ELF-1 (cell line): ENCODE results near the gene GUCY1A1.

Experiments
- DNase-seq: peaks from one replicate; pipeline ENCODE4 v3.0.0-alpha.2; 2016; ENCODE audit warnings: low read depth, low spot score

The GUCY1A1 gene

DNA sequence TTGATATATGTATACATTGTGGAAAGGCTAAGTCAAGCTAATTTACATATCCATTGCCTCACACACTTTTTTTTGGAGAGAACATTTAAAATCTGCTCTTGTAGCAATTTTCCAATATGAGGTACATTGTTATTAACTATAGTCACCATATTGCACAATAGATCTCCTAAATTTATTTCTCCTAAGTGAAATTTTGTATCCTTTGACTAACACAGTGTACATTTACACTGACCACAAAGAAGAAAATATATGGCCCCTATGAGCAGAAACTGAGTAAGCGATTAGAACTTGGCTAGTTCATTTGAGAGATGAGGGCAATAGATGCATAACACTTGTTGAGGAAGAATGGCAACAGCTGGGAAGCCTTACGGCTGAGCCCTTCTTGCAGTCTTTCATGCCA lies 71.9 kb downstream of the GUCY1A1 start:
- no peak for DNase-seq

GRCh38 chr4:155741546-155741945 lies 74.9 kb downstream of the GUCY1A1 start:
- DNase-seq: no peak

DNA sequence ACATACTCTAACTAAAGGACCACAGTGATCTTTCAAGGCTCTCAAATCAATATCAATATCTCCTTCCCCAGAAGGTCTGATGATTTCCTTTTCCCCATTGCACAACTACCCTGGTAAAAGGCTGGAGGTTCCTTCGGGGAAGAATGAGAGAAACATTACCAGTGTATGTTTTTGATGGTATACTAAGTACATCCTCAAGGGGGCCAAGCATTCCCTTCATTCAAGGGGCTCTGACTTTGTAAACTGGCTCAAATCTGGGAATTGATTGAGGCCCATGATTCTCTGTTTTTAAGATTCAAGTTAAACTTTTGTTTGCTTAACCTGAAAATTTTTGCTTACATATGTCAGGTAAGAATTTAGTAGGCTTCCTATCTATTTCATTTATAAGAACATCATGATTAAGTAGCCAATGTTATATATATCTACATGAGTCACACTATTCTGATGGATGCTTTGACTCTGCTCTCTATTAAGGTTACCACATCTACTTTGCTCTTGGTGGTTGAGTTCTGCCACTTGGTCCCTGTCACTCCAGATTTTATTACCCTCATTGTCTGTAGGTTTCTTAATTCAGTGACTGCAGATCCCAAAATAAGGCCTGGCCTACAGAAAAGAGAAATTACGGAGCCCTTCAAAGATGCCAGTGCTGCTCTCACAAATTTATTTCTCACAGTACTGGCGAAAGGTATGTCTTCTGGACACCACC lies 75.8 kb downstream of the GUCY1A1 start:
- no peak for DNase-seq

DNA sequence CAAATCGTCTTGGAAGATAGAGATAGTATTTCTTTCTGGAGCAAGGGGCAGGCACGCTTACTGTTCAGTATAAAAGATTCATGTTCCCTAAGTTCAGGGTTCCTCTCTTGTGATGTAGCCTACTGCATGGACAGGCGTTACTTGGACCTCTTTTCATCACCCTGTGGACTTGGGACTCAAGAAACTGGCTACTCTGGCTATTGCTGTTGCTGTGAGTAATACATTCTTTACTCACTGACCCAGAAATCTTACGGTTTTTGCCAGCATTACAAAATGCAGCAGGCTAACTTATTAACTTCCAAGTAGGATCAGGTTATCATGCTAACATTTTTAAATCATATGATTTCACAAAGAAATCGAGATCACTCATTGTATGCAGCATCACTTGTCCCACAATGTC lies 79.3 kb downstream of the GUCY1A1 start:
- no peak for DNase-seq

DNA sequence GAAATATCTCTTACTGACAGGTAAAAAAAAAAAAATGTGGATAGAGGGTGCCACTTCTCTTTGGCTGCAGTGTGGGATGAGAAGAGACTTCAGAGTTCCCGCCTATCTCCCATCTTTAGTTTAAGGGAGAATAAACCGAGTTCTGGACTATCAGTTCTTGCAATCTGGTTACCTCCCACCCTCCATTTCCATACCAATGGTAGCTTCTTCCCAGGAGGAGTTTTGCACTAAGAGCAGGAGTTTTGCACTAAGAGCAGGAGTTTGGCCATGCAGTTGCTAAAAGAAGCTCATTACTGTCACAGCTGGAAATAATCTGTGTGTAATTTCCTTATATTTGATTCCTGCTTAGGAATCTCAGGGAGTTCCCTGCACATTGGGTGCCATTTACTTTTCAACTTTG lies 81.4 kb downstream of the GUCY1A1 start:
- peak; percentile 16 for DNase-seq

DNA sequence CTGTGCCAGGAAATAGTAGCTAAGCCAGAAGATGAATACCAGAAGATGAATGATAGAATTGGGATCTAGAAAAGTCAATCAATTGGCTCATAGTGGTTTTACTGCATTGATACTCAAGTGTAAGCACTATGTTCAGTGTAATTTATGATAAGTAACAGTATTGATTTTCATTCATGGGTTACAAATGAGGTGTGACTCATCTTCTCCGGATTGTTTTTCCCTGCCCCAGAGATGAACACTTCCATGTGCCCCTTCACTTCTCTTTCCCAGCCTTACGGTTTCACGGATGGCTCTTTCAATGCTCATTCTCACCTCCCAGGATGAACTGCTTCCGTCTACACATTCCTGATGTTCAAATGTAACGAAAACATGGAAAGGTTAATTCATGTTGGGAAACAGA lies 82.4 kb downstream of the GUCY1A1 start:
- no peak for DNase-seq

- no peak for DNase-seq
Measured at GRCh38 chr4:155751569-155751968, 84.9 kb downstream of the GUCY1A1 start.

DNA sequence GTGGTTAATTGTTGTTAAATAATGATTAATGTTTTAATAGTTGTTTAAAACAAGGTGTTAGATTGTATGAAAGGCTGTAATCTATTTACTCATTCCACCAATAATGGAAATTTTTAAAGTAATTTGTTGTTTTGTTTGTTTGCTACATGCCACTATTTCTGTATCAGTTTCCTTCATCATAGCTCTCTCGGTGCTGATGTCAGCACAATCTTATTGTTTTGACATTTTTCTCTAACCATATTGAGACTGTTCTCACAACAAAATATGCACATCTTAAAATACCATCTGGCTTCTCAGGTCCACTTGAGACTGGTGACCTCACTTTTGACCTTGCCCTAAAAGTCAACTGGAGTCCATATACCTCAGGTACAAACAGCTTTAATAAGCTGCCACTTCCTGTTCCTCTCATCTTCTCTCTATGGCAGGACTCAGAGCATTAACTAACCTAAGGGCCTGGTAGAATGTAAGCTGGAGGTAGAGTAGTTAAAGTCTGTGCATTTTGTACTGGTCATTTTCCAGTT lies 91.2 kb downstream of the GUCY1A1 start:
- DNase-seq: no peak

DNA sequence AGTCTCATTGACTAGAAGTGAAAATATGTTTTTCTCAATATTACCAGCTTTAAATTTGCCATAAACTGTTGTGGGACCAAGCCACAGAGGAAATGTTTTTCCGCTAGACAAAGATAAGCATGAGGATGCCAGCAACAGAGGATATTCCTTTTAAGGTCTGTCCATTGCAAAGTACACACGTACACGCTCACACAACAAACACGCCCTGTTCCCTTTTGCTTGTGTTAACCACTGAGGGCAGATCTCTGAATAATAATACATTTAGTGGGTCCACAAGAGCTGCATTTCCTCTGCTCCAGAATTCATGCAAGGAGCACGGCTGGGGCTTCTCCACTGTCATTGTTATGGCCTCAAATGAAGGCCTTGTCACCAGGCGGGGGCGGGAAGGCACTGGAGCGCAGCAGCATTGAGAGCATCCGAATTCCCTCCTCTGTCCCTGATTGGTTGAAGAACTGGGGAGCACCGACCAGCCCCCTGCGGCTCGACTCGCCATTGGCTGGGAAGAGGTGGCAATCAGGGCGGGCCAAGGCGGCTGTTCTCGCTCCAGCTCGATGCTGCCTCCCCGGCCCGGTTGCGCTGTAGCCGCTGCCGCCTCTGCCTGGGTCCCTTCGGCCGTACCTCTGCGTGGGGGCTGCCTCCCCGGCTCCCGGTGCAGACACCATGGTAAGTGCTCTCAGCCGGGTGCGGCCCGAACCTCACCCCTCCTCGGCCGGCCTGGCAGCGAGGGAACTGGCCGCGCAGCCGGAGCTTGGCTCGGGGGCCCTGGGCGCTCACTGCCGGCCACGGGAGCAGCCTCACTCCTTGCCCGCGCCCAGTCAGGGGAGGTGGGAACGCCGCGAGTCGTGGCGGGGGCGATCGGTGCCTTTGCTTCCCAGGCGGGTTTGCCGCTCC lies 92.1 kb downstream of the GUCY1A1 start, which contains the start of gene GUCY1B1:
Gene GUCY1B1 (plus strand): TSS at position 541 of the 891 bp plus-strand sequence. CDS start 120 bp downstream, at position 661.
- DNase-seq: peak; percentile 95

- peak; percentile 30 for DNase-seq
Measured at GRCh38 chr4:155759372-155760252, 93.0 kb downstream of the GUCY1A1 start.

GRCh38 chr4:155761047-155761446 lies 94.4 kb downstream of the GUCY1A1 start:
- no peak for DNase-seq

DNA sequence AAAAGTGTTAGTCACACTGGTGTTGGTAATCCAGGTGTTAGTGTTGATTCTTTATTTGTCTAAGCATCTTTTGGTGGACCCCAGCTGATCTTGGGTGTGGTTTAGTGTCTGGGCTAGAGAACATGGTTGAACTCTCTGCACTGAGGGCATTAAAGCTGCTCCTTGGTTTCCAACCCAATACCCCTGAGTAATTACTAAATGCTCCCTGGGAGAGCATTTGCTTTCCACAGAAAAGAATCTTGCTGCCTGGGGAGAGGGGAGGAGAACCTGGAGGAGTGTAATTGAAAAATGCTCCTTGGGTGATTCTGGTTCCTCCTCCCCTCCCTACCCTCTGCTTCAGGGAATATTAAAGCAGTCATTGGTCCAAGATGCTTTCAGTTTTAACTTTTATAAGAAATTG lies 95.3 kb downstream of the GUCY1A1 start:
- peak; percentile 47 for DNase-seq

DNA sequence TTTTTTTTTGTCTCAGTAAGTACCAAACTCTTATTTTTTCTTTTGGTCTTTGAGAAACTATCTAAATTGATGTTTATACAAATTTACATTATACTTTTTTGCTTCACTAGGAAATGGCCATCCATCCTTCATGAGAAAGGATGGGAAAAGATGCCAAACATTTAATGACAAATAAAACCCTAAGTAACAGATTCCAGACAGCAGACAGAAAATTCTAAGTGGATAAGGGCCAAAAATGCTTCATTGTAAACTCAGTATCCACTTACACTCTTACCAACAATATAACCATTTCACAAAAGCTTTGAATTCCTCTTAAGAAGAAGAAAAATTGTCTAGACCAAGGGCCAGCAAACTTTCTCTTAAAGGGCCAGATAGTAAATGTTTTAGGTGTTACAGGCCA lies 95.7 kb downstream of the GUCY1A1 start:
- no peak for DNase-seq

- DNase-seq: no peak
Measured at GRCh38 chr4:155763551-155763950, 96.9 kb downstream of the GUCY1A1 start.

DNA sequence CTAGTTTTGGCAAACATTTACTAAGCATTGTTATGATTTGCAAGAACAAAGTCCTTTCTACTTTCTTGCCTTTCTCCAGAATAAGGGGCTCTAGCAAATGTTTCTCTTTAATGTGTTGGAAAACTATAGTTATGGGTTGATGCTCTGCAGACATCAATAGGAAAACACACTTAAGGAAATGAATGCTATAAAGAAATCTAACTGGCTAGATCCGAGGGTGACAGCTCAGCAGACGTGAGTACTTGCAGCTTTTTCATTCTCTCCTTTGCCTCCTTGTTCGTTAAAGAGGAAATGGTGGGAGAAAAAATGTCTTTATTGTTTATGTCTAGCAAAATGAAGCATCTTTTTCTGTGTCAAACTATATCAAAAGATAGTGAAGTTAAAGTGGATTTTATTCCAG lies 98.5 kb downstream of the GUCY1A1 start:
- no peak for DNase-seq

- DNase-seq: no peak
Measured at GRCh38 chr4:155766622-155767021, 100.0 kb downstream of the GUCY1A1 start.

DNA sequence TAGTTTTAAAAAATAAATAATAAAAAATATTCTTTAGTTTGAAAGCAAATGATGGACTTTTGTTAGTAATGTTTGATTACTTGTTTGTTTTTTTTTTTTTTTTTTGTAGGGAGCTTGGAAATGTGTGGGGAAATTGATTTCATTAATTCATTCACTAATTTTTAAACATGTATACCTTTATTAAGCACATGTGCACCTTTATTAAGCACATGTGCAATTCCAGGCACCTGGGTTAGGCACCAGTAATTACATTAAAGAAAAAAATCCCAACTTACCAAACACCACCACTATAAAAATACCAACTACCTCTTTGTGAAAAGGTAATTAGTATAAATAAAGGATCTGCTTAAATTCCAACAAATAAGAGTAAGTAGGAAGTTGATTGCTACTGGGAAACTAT lies 101.7 kb downstream of the GUCY1A1 start:
- no peak for DNase-seq

GRCh38 chr4:155769090-155769489 lies 102.4 kb downstream of the GUCY1A1 start:
- no peak for DNase-seq

DNA sequence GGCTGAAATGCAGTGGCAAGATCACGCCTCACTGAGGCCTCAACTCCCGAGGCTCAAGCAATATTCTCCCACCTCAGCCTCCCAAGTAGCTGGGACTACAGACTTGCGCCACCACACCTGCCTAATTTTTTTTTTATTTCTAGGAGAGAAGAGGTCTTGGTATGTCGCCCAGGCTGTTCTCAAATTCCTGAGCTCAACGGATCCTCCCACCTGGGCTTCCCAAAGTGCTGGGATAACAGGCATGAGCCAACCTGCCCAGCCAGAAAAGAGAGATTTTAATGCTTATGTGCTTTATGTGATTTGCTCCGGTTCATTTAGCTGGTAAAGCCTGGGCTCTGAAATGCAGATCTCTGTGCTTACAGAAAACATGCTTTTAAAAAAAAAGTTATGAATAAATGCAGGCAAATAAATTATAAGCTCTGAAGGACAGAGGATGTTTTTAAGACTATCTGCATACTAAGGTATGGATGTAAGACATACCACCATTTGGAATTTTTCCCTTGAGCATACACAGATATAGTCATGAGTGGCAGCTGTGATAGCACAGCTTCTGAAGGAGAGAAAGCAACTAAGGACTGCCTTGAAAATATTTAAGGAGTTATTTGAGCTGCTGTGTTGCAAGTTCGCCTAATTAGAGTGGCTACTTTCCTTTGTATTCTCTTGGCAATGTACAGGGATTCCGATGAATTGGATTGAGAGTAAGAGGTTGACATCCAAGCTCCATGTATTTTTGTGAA lies 106.0 kb downstream of the GUCY1A1 start:
- DNase-seq: peak; percentile 13

DNA sequence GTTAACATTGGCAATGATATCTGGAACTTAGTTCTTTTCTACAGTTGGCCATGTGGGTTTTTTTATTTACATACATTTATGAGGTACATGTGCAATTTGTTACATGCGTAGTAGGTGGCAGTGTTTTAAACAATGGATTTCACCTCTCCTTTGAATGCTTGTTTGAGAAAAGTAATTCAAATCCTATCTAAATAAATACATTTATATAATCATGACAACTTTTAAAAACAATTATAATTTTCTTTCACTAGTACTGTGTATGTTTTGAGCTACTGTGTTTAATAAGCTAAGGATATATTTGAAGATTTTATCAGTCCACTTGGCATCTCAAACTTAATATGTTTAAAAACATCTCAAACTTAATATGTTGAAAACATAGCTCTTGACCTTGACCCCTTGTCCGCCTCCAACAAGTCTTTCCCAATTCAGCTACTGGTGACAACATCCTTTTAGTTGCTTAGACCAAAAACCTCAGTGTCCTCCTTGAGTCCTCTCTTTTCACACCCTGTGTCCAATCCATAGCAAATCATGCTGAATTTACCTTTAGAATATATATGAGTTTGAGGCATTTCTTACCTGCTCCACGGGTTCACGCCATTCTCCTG lies 106.7 kb downstream of the GUCY1A1 start:
- DNase-seq: no peak
